Measurements from ENCODE around the gene ERMAP.

ERMAP gene

GRCh38 chr1:42849944-42850343, 33.0 kb downstream of the ERMAP start (continued):
- TF ChIP-seq CSRNP3 (CRISPR knock-in tag; IDR thresholded peaks at IDR 0.05) (no peak), GLIS3 (CRISPR knock-in tag; IDR thresholded peaks at IDR 0.05) (no peak), CSDC2 (CRISPR knock-in tag; IDR thresholded peaks at IDR 0.05) (no peak), CREB5 (CRISPR knock-in tag; IDR thresholded peaks at IDR 0.05; ENCODE audit: low read depth) (no peak)

- TF ChIP-seq BACH2 (CRISPR knock-in tag; IDR thresholded peaks at IDR 0.05; ENCODE audit: borderline replicate concordance): no peak
- no peak for ATAC-seq
Measured at GRCh38 chr1:42851420-42851819, 34.5 kb downstream of the ERMAP start.

GRCh38 chr1:42851960-42852607, 35.2 kb downstream of the ERMAP start:
- no peak for ATAC-seq
- TF ChIP-seq ZFP30 (CRISPR knock-in tag; IDR thresholded peaks at IDR 0.05): no peak
- TF ChIP-seq GLIS3 (CRISPR knock-in tag; IDR thresholded peaks at IDR 0.05): no peak
- TF ChIP-seq OSR1 (CRISPR knock-in tag; IDR thresholded peaks at IDR 0.05): no peak
- no peak for TF ChIP-seq PPARA (CRISPR knock-in tag; IDR thresholded peaks at IDR 0.05; ENCODE audit: borderline replicate concordance)
- no peak for TF ChIP-seq POU6F1 (CRISPR knock-in tag; IDR thresholded peaks at IDR 0.05; ENCODE audit: borderline replicate concordance, low read depth)
- no peak for TF ChIP-seq ARNTL (CRISPR knock-in tag; IDR thresholded peaks at IDR 0.05; ENCODE audit: borderline replicate concordance, low read depth)
- no peak for TF ChIP-seq PATZ1 (CRISPR knock-in tag; IDR thresholded peaks at IDR 0.05; ENCODE audit: borderline replicate concordance)
- no peak for TF ChIP-seq TCF4 (CRISPR knock-in tag; IDR thresholded peaks at IDR 0.05; ENCODE audit: borderline replicate concordance)
- TF ChIP-seq ZNF565 (CRISPR knock-in tag; conservative IDR thresholded peaks at IDR 0.05; ENCODE audit: low read depth): no peak
- no peak for TF ChIP-seq ISL1 (CRISPR knock-in tag; IDR thresholded peaks at IDR 0.05)
- no peak for TF ChIP-seq ZFP3 (CRISPR knock-in tag; IDR thresholded peaks at IDR 0.05)
- TF ChIP-seq TOX (CRISPR knock-in tag; IDR thresholded peaks at IDR 0.05; ENCODE audit: borderline replicate concordance): no peak

- TF ChIP-seq PPARA (CRISPR knock-in tag; IDR thresholded peaks at IDR 0.05; ENCODE audit: borderline replicate concordance): no peak
- no peak for TF ChIP-seq ISL1 (CRISPR knock-in tag; IDR thresholded peaks at IDR 0.05)
- no peak for TF ChIP-seq ZFP30 (CRISPR knock-in tag; IDR thresholded peaks at IDR 0.05)
- no peak for TF ChIP-seq ZNF8 (CRISPR knock-in tag; IDR thresholded peaks at IDR 0.05)
- TF ChIP-seq CSDC2 (CRISPR knock-in tag; IDR thresholded peaks at IDR 0.05): no peak
- no peak for TF ChIP-seq CREB5 (CRISPR knock-in tag; IDR thresholded peaks at IDR 0.05; ENCODE audit: low read depth)
- TF ChIP-seq OSR1 (CRISPR knock-in tag; IDR thresholded peaks at IDR 0.05): no peak
- no peak for TF ChIP-seq ZNF70 (CRISPR knock-in tag; IDR thresholded peaks at IDR 0.05)
- TF ChIP-seq ESRRG (CRISPR knock-in tag; IDR thresholded peaks at IDR 0.05): no peak
- TF ChIP-seq RARB (CRISPR knock-in tag; IDR thresholded peaks at IDR 0.05): no peak
- TF ChIP-seq POU6F1 (CRISPR knock-in tag; IDR thresholded peaks at IDR 0.05; ENCODE audit: borderline replicate concordance, low read depth): no peak
- TF ChIP-seq GLIS3 (CRISPR knock-in tag; IDR thresholded peaks at IDR 0.05): no peak
- no peak for TF ChIP-seq TCF4 (CRISPR knock-in tag; IDR thresholded peaks at IDR 0.05; ENCODE audit: borderline replicate concordance)
- ATAC-seq: no peak
Measured at GRCh38 chr1:42852608-42852980, 35.7 kb downstream of the ERMAP start.
